ENCODE data around the gene LAPTM4A. TPM values are rescaled to one million over a fixed set of nuclear protein-coding genes. Genes with fewer than 3 reads are reported as not detected.

Gene LAPTM4A
- total and polyA plus RNA-seq, 2 of the 4 experiments (the other 2 are of a cell fraction), result 97.7 to 401 TPM

DNA sequence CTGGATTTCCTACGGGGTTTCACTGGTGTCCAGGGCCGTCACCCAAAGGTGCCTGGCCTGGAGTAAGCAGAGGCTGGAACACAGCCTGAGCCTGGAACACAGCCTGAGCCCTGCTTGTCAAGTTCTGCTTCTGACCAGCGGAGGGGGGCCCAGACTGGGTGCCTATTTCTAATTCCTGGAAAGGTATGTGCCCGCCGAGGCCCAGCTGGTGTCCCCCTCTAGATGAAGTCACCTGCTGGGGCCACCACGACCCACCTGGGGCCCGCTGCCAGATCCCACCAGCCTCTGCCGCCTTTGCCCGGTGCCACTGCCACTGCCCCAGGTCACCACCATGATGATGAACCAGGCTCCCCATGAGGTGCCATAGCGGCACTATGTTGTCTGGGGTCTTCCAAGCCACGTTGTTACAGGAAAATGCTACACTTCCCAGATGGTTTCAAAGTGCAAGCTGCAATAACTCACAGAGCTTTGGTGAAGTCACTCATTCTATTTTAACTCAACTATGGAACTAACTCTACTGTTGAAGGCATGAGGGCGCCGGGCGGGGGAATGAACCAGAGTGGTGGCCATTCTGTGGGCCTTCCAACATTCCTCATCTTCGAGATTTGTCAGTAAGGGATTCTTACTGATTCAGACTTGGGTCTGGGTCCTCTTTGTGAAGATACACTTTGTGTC is 40.9 kb upstream of the LAPTM4A start (continued):
- no peak for TF ChIP-seq NFE2L2 (IDR thresholded peaks at IDR 0.05; ENCODE audit: low read depth, low read length)

- peak overlapping the region; percentile 2; the same call in 1 of the 2 replicates for H3K4me3 ChIP-seq (ENCODE audit: insufficient read depth, low read depth, low read length)
- H3K4me2 ChIP-seq (ENCODE audit: low read depth, low read length), result peak overlapping the region; percentile 61
- peak overlapping the region; percentile 97 for H2AK5ac ChIP-seq (ENCODE audit: low read depth, low read length)
- peak overlapping the region; percentile 82 for H2BK15ac ChIP-seq (ENCODE audit: low read depth, low read length)
- peak overlapping the region; percentile 47 for H3K9ac ChIP-seq (ENCODE audit: low read depth, low read length)
- BruUV-seq (replicated peaks), result no TSS peak
- H4K20me1 ChIP-seq (ENCODE audit: insufficient read depth, low read length), result no peaks in the 10 kb centered on the region
- peaks cover 4 to 8% of the 10 kb centered on the region in 2 experiments; a peak in 2 of 4 replicates for H3K79me1 ChIP-seq (ENCODE audit: low read depth in 1 of 2, low read length in 2 of 2)
- ChIA-PET CTCF (interaction anchor here (1.3 kb wide), 1 partner anchor 76 kb away, joined by 5 read pairs; no protein-coding TSS in a partner anchor), POLR2A (ENCODE audit: unreplicated experiment) (interaction anchor here (0.5 to 1.4 kb wide), 3 partner anchors 41 to 1561 kb away, joined by 3 to 6 read pairs (median 5); partner anchors contain the start of gene LAPTM4A)
- peak overlapping the region; percentile 94 for H3K14ac ChIP-seq (replicated peaks; ENCODE audit: low read depth, low read length)
- H3K56ac ChIP-seq (ENCODE audit: extremely low read depth, insufficient read depth, low read length), result peak overlapping the region; percentile 74
- peak overlapping the region; percentile 84 for H2AK9ac ChIP-seq (replicated peaks; ENCODE audit: low read depth, low read length, poor library complexity)
- peak overlapping the region; percentile 70 for H3K18ac ChIP-seq (ENCODE audit: low read depth, low read length)
- ATAC-seq (ENCODE audit: low read depth), result peak; percentile 68
- no peaks in the 10 kb centered on the region for H3K36me3 ChIP-seq (ENCODE audit: control insufficient read depth, insufficient read depth, low read length)
- H2BK5ac ChIP-seq (ENCODE audit: low read depth, low read length, poor library complexity, severe bottlenecking), result peak overlapping the region; percentile 80
- peak overlapping the region; percentile 87 for H2AFZ ChIP-seq (replicated peaks; ENCODE audit: low read length, poor library complexity)
- dilution Hi-C loops (cut with HindIII; ENCODE audit: low sequenced_read_pairs, unreplicated experiment) (no loop called here), intact Hi-C loops (cut with micrococcal nuclease) (loop anchor here (1.0 to 10.0 kb wide), 5 partner anchors 19 to 227 kb away; partner anchors contain the start of gene LAPTM4A), in situ Hi-C loops (cut with MboI; ENCODE audit: low sequenced_read_pairs) (loop anchor here (5.0 kb wide), 1 partner anchor 129 kb away; no protein-coding TSS in a partner anchor)
- peak overlapping the region; percentile 97 for H3K4ac ChIP-seq (ENCODE audit: low read depth, low read length)
- H4K8ac ChIP-seq (ENCODE audit: low read depth in 2 of 2, low read length in 2 of 2), result peak overlapping the region; percentile 70 to 86
- peak overlapping the region; percentile 95 for H3K27ac ChIP-seq (ENCODE audit: insufficient read depth, low read length)
- H3K27me3 ChIP-seq (ENCODE audit: control insufficient read depth, insufficient read depth, low read length), result no peaks in the 10 kb centered on the region
- peak overlapping the region; percentile 96 for H2BK120ac ChIP-seq (ENCODE audit: low read depth, low read length)
- H3K4me1 ChIP-seq (ENCODE audit: control insufficient read depth, insufficient read depth, low read length), result peaks cover 40% of the 10 kb centered on the region
- peak; percentile 97 for DNase-seq
- H3K9me3 ChIP-seq (ENCODE audit: control insufficient read depth, insufficient read depth, low read length), result no peaks in the 10 kb centered on the region
- H3K9me1 ChIP-seq (ENCODE audit: insufficient read depth, low read length), result peaks cover 28% of the 10 kb centered on the region
- peak overlapping the region; percentile 97 for H4K91ac ChIP-seq (ENCODE audit: insufficient read depth, low read depth, low read length)
- WGBS, 2 experiments (ENCODE audit: extremely low coverage in 2 of 2, insufficient read length in 1 of 2), result 2% methylated on average over 6 of the region's 11 CpGs; no CpG with 5 or more reads in 1 of the 2 experiments
- H3K23ac ChIP-seq (ENCODE audit: low read depth, low read length), result peak overlapping the region; percentile 85
- peak overlapping the region; percentile 95 for H2BK20ac ChIP-seq (ENCODE audit: low read depth, low read length)
- H4K5ac ChIP-seq (ENCODE audit: low read depth, low read length), result peak overlapping the region; percentile 72
- TF ChIP-seq RFX5 (IDR thresholded peaks at IDR 0.05; ENCODE audit: low read depth, low read length), result no peak
- peak; percentile 80 for TF ChIP-seq CEBPB (IDR thresholded peaks at IDR 0.05; ENCODE audit: low read depth, low read length)
- TF ChIP-seq MAFK (IDR thresholded peaks at IDR 0.05; ENCODE audit: low read depth, low read length), result peak; percentile 51; the same call in 1 of the 2 replicates
- TF ChIP-seq, protein P1, sequence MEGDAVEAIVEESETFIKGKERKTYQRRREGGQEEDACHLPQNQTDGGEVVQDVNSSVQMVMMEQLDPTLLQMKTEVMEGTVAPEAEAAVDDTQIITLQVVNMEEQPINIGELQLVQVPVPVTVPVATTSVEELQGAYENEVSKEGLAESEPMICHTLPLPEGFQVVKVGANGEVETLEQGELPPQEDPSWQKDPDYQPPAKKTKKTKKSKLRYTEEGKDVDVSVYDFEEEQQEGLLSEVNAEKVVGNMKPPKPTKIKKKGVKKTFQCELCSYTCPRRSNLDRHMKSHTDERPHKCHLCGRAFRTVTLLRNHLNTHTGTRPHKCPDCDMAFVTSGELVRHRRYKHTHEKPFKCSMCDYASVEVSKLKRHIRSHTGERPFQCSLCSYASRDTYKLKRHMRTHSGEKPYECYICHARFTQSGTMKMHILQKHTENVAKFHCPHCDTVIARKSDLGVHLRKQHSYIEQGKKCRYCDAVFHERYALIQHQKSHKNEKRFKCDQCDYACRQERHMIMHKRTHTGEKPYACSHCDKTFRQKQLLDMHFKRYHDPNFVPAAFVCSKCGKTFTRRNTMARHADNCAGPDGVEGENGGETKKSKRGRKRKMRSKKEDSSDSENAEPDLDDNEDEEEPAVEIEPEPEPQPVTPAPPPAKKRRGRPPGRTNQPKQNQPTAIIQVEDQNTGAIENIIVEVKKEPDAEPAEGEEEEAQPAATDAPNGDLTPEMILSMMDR (conservative IDR thresholded peaks at IDR 0.05; ENCODE audit: low read depth, low read length), result no peak
- peak; percentile 29; the same call in 1 of the 2 replicates for TF ChIP-seq RAD21 (IDR thresholded peaks at IDR 0.05; ENCODE audit: low read length)
- 0 out of 2 replicates have a peak, but pooled peaks have one; percentile 19 for TF ChIP-seq NFE2L2 (IDR thresholded peaks at IDR 0.05; ENCODE audit: low read depth, low read length)
- TF ChIP-seq USF2 (IDR thresholded peaks at IDR 0.05; ENCODE audit: low read depth, low read length), result no peak
- peak; percentile 26; the same call in 1 of the 2 replicates for TF ChIP-seq MAZ (IDR thresholded peaks at IDR 0.05; ENCODE audit: borderline replicate concordance, low read depth, low read length)
- peak; percentile 11 for TF ChIP-seq RCOR1 (IDR thresholded peaks at IDR 0.05; ENCODE audit: insufficient replicate concordance, low read length)
- TF ChIP-seq FOS (IDR thresholded peaks at IDR 0.05; ENCODE audit: low read depth, low read length), result peak; percentile 66
- no peak; the same call in 1 of the 2 replicates for TF ChIP-seq MXI1 (IDR thresholded peaks at IDR 0.05; ENCODE audit: borderline replicate concordance, low read depth, low read length)
Measured at GRCh38 chr2:20091305-20091991, 40.0 kb upstream of the LAPTM4A start.
